SK-N-DZ (cell line): Measurements from ENCODE around the gene TIAM2.
A peak's percentile ranks its signal among the peaks of the same experiment; 100 is the strongest.
"Not testable (repeated sequence)": the region's sequence is repeated elsewhere in the genome, so short reads cannot be mapped to it uniquely, and the experiment has no call there.

Source experiments
- DNase-seq: peaks from one replicate; pipeline ENCODE4 v3.0.0-alpha.2; 2015; ENCODE audit warnings: low spot score

Gene TIAM2

DNA sequence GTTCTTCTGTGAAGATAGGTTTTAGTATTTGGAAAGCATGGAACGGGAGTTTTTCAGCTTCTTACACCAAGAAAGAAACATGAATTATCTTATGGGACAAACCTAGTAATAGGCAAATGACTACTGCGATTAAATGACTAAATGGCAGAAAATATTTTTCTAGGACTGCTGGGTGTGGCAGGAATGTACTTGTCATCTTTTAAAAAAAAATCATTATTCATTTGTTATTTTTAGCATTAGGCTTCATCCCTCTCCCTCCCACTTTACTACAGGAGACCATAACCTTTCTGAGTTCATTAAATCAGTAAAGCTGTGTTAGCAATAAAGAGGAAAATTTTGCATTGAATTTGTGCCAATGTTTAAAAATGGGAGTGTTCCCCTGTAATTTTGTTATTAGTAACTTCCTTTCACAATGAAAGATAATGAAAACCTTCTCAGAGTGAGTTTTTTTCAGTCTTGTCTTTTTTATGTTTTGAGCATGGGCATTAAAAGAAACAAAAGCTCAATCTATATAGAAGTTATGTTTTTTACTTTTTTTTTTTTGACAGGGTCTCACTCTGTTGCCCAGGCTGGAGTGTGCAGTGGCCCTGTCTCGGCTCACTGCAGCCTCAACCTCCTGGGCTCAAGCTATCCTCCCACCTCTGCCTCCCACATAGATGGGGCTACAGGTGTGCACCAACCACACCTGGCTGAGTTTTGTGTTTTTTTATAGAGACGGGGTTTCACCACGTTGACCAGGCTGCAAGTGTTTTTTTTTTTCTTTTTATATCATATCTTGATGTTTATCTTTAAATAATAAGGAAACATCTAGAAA lies 163.1 kb downstream of the TIAM2 start:
- no peak for DNase-seq

DNA sequence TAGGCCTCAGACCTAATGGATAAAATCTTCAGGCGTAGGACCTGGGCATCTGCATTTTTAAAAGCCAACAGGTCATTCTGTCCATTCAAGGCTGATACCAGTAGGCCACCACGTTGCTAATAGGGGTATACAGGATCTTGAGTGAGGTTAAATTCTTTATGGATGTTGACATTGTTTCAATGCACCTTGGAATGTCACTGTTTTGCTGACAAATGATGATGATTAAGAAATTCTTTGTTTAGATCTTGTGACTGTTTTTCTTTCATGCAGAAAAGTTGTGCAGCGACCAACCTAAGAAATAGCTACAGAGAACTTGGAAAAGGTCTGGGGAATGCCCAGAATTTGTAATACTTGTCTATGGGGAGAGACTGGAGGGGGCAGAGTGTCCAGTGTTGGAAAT lies 167.6 kb downstream of the TIAM2 start:
- DNase-seq: no peak

DNA sequence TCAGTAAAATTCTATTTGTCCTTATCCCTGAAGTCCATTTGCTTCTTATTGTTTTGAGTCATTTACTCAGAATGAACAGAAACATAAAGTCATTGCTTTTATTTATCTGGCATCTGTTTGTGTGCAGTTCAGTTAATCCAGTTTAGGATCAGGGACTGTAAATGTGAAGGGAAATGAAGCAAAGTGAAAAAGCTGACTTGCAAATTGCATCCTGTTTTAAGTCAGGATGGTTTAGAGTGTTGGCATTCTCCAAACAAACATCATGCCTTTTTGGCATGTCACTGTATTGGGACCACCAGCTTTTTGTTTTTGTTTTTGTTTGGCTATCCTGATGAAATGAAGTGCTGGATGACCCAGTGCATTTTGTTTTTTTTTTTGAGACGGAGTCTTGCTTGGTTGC lies 168.5 kb downstream of the TIAM2 start:
- DNase-seq: no peak

DNA sequence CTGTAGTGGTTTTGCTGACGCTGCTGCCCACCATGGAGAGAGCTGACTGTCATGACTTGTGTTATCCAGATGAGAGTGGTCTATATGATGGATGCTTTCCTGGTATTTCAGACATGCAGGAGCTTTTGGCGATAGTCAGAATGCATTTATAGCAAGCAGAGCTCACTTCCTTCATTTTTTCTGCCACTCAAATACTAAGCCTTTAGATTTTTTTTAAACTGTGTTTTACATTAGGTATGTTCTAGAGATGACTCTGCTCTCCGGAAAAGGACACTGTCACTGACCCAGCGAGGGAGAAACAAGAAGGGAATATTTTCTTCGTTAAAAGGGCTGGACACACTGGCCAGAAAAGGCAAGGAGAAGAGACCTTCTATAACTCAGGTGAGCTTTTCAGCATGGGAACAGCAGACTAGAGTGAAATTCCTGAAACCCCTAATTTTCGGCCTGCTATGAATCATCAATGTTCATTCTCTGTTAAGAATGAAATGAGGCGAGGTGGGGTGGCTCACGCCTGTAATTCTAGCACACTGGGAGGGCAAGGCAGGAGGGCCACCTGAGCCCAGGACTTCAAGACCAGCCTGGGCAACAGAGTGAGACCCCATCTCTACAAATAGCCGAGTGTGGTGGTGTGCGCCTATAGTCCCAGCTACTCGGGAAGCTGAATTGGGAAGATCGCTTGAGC lies 170.1 kb downstream of the TIAM2 start:
- no peak for DNase-seq

DNA sequence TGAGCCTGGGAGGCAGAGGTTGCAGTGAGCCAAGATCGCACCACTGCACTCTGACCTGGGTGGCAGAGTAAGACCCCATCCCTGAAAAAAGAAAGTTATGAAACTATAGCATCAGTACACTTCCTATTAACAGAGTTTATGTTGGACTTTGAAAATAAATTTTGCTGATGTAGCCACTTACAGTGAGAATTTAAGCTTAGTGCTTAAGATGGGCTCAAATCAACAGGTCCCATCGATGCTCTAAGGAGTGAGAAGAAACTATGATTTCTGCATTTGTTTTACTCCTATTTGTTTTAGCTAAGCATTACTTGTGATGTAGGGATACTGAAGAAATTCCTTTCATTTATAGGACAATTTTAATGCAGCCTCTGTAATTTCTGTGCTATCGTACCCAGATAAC lies 175.4 kb downstream of the TIAM2 start:
- no peak for DNase-seq

DNA sequence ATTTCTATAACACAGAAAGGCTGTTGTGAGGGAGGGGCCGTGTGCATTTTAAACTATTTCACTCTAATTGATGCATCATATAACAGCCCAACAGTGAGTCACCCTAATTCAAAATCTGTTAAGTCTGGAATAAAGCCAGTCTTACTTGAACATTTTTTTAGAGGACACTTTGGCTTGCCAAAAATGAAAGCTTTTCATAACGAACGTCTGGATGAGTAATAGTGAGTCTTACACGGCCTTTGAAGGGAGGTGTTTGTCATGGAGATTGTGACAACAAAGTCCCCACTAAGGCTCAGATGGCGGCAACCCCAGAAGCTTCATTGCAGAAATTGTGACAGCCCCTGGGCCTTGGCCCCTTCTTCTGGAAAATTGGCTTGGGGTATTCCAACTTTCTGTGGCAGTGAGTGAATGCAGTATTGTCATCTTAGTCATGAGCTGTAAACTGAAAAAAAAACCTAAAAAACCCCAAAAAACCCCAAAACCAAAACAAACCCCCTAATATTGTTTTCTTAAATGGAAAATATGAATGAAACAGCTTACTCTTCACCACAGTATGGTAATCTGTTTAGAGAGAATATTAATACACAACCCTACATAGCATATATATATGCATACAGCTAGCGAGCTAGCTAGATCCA lies 176.1 kb downstream of the TIAM2 start:
- no peak for DNase-seq

DNA sequence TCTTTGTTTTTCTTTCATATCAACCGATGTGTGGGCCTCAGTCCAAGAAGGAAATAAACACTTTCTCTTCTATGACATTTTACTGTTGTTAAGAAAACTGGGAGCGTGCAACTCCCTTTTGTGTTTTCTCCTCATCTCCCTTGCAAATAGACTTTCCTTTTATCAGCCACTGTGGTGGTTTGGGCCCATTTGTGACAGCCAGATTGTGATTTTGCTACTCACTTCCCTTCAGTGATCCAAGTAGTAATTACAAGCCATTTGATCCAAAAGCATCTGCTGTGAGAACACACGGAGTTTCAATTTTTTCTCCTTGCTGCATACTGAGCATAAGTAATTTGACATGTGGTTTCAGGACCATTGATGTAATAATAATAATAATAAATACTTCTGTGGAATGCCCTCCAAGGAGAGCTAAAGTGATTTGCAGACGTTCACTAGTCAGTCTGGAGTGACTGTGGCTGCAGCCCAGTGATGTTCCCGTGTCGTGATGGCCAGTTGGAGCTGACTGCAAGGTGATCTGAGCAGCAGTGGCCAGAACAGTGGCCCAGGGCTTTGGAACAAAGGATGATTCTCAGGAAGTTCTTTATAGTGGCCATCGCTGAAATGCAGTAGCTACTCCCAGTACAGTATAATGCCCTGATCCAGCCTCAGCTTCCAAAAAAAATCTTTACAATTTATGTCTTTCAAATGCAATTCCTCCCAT lies 176.8 kb downstream of the TIAM2 start:
- no peak for DNase-seq

DNA sequence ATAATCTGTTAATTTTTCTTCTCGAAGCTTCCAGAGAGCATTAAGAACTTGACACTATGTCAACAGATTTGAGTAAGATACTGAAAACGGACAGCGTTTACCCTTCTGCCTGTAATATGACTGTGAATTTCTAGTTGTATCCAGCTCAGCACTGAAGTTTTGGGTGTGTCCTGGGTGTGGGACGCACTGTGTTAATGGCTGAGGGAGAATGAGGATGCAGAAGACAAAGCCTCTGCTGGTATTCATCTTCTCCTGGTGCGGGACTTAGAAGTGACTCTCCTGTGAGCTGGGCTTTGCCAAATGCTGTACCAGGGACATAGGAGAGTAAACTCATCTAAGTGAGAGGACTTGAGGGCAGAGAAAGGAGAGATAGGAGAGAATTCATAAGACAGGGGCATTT lies 178.4 kb downstream of the TIAM2 start:
- DNase-seq: no peak

DNA sequence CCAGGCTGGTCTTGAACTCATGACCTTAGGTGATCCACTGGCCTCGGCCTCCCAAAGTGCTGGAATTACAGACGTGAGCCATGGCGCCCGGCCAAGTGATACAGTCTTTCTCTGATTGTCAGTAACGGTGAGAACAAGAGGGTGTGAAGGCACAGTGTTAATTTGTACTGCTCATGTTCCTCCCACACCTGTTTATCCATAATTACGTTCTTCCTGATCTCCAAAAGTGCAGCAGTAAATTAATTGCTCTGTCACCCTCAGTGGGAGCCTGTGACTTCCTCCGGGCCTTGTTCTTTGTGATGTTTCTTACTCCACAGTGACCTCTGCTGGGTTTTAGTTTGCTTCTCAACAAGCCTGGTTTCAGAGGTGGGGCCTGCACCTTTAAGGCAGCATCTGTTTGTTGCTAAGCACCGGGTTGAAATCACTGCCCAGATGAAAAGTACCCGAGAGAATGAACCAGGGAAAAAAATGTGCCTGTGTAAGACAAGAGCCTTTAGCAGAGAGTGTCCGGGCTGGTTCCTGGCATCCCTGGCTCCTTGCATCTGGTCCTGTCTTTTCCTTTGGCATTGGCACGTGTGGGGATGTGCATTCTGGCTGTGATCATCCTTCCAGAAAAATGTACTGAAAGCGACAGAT lies 179.6 kb downstream of the TIAM2 start:
- DNase-seq: peak; percentile 78

DNA sequence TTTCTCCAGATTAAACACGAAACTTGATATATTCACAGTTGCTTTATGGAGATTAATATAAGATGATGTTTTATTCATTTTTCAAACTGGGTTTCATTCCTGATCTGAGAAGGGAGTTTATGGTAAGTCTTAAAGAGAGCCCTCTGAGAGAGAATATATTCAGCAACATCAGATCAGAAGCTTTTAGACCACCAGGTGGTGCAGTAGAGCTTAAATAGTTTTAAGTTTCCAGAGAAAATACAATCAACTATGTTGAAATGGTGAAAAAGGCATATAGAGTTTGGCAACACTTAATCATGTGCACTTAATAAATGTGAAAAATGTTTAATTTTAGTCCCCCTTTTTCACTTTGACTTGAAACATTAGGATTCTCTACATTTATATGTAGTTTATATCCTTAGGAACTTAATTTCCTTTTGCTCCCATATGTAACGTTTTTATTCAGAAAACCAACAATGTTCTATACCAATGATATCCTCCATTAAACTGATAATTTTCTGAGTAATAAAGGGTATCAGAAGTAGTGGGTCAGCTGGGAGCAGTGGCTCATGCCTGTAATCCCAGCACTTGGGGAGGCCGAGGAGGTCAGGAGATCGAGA lies 182.3 kb downstream of the TIAM2 start:
- DNase-seq: peak; percentile 73

DNA sequence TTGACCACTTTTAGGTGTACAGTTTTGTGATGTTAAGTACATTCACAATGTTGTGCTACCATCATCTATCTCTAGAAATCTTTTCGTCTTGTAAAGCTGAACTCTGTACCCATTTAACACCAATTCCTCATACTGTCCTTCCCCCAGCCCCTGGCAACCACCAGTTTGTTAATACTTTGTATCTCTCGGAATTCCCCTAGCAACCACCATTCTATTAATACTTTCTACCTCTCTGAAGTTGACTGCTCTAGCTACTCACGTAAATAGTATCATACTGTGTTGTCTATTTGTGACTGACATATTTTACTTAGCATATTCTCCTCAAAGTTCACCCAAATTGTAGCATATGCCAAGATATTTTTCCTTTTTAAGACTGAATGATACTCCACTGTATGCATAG lies 186.4 kb downstream of the TIAM2 start:
- no peak for DNase-seq

DNA sequence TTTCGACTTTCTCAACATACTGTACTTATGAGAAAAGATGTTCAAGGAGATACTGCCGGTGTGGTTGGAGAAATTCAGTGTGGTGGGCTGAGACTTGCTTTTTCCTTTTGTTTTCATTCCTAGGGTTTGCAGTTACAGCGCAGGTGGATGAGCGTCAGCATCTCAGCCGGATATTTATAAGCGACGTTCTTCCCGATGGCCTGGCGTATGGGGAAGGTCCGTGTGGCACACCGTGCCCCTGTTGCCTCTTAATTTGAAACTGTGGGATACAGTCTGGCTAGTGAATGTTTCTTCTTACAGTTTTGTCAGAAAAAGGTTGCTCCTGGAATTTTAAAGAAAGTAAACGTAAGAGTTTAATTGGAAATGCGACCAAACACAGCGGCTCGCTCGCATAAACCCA lies 187.0 kb downstream of the TIAM2 start:
- DNase-seq: no peak

DNA sequence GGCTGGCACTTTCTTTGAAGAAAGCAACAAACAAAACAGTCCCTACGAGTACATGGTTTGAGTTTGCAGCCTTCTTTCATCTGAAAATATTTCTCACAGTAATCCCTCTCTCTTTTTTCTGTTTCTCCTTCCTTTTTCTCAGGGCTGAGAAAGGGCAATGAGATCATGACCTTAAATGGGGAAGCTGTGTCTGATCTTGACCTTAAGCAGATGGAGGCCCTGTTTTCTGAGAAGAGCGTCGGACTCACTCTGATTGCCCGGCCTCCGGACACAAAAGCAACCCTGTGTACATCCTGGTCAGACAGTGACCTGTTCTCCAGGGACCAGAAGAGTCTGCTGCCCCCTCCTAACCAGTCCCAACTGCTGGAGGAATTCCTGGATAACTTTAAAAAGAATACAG lies 188.0 kb downstream of the TIAM2 start:
- no peak for DNase-seq

DNA sequence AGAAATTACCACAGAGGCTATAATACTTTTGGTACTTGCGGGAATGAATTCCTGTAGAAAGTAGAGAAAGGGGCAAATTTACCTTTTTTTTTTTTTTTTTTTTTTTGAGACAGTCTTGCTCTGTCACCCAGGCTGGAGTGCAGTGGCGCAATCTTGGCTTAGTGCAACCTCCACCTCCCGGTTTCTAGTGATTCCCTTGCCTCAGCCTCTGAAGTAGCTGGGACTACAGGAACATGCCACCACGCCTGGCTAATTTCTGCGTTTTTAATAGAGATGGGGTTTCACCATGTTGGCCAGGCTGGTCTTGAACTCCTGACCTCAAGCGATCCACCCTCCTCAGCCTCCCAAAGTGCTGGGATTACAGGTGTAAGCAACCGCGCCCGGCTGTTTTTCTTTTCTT lies 189.9 kb downstream of the TIAM2 start:
- DNase-seq: not testable (repeated sequence)

DNA sequence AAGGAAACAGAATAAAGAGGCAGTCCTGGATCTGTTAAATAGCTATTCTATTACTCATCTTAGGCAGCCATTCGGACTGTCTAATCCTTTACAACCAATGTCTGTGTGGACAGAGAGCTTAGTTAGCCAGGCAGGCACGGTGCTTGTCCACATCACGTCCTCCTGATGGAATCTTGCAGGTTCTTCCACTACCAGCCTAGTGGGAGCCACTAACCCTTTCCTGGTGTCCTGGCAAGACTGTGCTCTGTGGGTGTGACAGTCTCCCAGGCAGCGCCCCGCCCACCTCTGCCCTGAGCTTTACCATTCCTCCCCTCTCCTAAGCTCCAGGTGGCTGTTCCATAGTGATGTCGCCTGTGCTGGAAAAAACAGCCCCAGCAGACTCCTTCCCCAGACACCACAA lies 190.4 kb downstream of the TIAM2 start:
- peak; percentile 13 for DNase-seq

DNA sequence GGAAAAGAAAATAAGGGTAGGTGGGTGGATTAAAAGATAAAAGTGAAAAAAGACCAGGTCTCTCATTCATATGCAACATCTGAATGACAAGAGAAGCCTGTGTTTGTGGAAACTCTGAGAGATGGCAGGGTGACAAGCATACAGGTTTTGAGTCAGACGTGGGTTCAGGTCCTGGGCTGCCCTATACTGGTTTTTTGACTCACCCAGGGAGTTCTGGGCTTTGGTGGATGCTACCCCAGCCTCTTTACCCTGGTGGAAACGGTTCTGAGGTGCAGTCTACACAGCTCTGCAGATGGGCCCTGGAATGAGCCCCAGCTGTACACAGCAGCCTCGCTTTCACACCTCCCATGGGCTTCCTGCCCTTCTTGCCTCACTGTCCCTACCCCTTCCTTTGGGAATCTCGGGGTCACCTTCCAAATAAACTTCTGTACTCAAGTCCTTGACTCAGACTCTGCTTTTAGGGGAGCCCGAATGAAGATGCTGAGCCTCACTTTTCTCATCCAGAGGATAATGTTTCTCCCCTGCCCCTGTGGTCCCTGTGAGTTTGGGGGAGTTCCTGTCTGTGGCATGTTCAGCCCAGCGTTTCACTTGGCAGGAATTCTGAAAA lies 191.0 kb downstream of the TIAM2 start:
- DNase-seq: no peak

DNA sequence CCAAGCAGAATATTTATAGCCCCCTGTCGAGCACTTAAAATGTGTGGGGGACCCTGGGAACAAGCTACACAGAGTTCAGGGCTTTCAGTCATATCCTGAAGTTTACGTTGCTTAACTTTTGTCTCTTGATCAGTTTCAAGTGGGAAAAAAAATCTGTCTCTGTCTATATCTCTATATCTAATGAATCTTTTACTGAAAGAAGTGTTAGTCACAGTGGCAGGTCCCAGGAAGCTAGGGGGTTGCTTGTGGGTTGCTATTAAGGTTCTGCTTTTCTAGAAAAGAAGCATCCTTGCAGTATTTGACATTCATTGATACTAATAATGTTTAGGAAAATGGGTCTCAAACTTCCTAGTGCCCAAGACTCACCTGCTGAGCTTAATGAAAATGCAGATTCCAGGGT lies 192.0 kb downstream of the TIAM2 start:
- no peak for DNase-seq

DNA sequence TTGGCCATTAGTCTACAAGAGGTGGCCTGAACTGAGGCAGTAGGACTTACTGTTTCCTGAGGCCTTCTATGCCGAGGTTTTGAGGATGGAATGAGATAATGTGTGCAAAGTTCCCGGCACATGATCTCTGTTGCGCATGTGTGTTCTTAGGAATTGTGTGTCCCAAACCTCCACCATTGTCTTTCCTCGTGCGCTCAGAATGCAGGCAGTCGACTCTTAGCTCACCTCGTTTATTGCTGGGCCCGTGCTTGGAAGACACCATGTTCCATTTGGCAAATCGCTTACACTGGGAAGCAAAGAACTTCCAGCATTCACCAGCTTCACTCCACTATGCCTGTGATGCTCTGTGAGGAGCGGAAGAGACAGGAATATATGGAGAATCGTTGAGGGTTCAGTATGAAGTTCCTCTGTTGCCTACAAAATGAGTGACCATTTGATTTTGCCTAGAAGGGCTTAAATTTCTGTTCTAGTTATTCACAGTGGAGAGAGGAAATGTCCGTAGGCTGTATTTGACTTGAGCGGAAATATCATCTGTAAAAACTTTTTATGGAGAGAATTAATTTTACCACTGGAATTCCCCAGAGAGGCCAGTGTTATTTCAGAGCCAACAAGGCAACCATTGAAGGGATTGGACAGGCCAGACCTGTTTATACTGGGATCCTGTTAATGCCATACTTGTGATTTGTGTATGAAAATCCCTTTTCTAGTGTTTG lies 193.0 kb downstream of the TIAM2 start:
- DNase-seq: no peak

DNA sequence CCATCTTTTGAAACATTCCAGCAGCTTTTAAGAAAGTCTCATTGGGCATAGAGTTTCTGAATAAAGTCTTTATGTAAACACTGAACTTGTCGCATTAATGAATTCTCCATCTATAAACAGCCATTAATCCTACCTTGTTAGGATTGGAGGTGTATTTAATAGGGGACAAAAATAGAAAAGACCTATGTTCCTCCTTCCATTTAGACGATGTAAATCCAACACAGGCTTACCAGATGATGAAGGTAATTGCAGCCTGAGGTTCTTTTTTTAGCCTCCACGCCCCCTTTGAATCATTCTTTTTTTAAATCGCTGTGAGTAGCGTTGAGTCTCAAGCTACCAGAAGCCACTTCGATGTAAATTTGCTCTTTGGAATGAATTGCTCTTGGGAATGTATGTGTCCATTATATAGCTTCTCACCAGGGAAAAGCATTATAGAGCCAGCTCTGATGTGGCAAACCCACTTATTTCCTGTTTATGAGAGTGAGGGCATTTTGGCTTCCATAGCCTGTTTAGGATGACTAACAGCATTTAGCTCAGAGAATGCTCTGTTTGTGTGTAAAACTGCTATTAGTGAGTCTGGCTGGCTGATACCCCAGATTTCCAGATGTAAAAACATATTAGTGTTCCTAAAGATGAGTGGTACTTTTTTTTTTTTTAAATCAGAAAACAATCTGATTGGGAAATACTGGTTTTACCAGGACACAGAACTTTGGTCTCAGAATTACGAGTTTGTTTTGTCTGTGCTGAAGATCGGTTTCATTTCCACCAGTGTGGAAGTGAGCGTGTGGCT lies 193.8 kb downstream of the TIAM2 start:
- no peak for DNase-seq
